Measurements from ENCODE around the gene BRD3OS.

Gene BRD3OS

DNA sequence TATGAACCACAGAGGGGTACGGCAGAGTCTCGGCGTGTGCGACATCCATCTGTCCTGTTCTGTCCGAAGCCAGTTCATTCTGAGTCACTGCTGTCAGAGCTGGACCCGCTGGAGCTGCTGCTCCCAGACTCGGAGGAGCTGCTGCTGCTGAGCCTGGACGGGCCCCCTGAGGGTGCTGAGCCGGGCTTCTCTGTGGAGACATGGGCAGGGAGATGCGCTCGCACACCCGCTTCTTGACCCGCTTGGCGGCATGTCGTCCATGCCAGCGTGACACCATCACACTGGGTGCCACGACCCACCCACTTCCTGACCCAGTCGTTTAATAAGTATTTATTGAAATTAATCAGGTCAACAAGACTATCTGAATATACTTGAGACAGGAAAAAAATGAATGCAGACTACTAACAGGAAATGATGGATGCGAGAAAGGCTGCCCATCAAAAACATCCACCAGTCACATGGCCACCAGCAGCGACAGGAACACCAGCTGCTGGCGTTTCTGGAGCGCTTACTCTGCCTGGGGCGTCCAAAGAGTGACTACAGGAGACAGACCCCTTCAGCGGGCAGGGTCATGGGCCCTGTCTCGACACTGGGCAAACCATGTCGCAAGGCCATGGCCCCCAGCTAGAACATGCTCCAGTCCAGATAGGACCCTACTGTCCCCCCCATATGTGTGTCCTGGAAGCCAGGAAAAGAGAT lies 8.4 kb downstream of the BRD3OS start:
- DNase-seq (ENCODE audit: low read depth in 2 of 2) = no peak

GRCh38 chr9:134034215-134035040 lies 9.1 kb downstream of the BRD3OS start:
- DNase-seq (ENCODE audit: low read depth in 2 of 2) = no peak

DNA sequence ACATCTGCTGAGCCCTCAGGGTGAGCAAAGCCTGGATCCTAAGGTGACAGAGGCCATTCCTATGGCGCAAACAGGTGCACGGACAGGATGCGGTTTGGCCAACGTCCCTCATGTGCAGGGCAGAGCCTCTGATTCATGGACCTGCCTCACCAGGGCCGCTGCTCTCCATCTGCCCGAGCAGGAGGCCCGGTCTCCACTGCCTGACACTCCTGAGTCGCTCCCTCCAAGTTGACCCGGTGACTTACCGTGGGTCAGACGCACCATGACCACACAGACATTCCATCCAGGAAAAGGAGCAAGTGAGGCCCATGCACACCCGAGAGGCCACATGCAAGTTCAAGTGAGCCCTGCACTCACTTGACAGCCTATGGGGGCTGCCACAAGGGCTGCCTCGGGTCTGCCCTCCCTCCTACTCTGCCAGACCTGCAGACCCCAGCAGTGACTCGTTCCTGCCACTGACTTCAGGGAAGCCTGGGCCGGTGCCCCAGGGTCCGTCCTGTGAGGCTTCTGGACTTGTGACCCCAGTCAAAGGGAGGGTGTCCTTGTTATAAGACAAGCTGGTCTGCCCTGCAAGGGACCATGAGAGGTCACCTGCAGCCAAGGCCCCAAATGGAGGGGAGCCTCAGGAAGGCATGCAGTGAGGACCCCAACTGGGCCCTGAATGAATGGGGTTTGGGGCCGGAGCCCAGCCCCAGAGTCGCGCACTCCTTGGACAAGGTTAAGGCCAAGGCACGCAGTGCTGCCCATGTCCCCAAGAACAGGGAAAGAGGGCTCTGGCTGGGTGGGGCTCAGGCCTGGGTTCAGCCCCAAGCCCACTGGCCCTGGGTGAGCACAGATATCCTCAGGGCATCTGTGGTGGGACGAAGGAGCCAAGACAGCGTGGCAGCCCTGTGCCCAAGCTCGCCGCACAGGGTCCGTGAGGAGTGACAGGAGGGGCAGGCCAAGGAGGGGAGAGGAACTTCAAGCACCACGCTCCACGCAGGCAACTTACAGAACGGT lies 10.1 kb downstream of the BRD3OS start:
- DNase-seq (ENCODE audit: low read depth in 2 of 2) = no peak

- DNase-seq (ENCODE audit: low read depth in 2 of 2) = no peak
Measured at GRCh38 chr9:134036130-134036529, 10.8 kb downstream of the BRD3OS start.

- no peak for DNase-seq (ENCODE audit: low read depth in 2 of 2)
Measured at GRCh38 chr9:134037641-134038040, 12.4 kb downstream of the BRD3OS start.

GRCh38 chr9:134039386-134040175 lies 14.3 kb downstream of the BRD3OS start:
- DNase-seq (ENCODE audit: low read depth in 2 of 2) = no peak

DNA sequence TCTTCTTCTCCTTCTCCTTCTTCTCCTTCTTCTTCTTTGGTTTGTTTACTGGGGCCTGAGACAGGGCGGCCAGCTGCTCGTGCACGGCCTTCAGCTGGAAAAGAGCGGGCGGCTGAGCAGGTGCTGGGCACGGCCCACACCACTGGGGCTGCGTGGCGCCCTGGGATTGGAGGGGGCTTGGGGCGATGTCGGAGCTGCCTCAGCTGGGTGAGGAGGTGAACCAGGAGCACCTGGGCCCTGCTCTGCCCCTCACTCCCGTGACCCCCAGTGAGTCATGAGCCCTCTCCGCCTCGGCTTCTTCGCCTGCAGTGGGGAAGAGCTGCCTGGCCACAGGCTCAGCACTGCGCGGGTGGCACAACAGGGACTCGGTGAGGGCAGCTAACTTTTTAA lies 14.9 kb downstream of the BRD3OS start:
- DNase-seq (ENCODE audit: low read depth in 2 of 2) = no peak

DNA sequence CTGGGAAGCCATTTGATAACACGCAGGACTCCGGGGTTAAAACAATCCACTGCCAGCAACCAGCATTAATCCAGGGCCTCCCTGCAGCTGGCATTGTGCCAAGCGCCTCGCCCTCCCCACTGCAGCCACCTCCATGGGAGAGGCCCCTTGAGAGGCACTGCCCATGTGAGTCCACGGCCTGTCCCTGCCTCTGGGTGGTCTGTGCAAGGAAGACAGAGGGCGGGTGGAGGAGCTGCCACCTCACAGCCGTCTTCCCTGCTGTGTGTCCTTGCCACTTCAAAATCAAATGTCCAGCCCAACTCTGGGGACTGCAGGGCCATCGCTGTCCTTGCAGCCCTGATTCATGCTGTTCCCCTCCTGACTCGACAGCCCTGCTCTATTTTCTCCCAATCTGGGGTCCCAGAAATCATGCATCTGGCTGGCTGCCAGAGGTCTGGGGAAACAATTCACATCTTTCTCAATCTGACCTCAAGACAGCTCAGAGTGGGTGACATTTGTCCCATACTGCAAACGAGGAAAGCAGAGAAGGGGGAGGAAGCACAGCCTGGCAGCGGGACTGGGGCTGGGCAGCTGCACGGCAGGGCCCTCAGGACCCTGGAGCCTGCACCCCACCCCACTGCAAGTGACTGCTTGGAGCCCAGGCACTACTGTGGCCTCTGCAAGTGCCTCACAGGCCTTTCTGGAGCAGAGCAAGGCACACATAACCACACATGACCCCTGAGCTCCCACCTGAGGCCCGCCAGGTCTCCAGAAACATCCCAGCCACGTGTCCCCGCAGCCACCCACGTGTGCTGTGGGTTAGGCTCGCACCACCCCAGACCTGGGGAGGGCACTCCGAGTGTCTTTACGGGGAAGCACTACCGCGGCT lies 15.7 kb downstream of the BRD3OS start:
- DNase-seq (ENCODE audit: low read depth in 2 of 2) = no peak

- DNase-seq (ENCODE audit: low read depth in 2 of 2) = no peak
Measured at GRCh38 chr9:134041649-134041962, 16.3 kb downstream of the BRD3OS start.

GRCh38 chr9:134043531-134043988 lies 18.3 kb downstream of the BRD3OS start:
- DNase-seq (ENCODE audit: low read depth in 2 of 2) = no peak

GRCh38 chr9:134044944-134045343 lies 19.7 kb downstream of the BRD3OS start:
- no peak for DNase-seq (ENCODE audit: low read depth in 2 of 2)

- DNase-seq (ENCODE audit: low read depth in 2 of 2) = no peak
Measured at GRCh38 chr9:134045841-134046544, 20.7 kb downstream of the BRD3OS start.

GRCh38 chr9:134046894-134047681 lies 21.8 kb downstream of the BRD3OS start:
- DNase-seq (ENCODE audit: low read depth in 2 of 2) = no peak

DNA sequence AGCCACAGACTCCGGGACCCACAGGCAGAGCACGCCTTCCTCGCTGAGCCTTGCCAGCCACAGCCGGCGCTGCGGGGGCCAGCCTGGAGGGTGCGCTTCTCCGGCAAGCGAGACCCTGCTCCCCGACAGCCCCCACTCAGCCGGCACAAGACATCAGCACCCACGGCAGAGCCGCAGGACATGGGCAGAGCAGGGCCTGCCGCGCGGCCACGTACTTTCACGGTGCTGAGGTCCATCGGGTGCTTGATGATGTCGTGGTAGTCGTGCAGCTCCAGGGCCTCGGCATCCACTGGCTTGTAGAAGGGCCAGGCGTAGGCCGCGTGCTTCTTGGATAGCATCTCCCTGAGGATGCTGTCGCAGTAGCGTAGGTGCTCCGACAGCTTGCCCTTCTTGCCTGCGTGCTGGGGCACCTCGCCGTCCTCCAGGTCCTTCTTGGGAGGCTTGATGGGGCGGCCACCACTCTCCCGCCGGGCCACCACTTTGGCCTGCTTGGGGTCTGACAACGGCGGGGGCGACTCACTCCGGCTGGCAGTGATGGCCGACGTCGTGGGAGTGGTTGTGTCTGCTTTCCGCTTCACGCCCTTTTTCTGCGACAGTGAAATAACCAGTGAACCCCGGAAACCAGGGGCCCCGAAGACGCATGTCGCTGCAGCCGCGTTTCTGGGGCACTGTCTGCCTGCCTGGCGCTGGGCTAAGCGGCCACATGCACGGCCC lies 22.7 kb downstream of the BRD3OS start:
- DNase-seq (ENCODE audit: low read depth in 2 of 2) = no peak

DNA sequence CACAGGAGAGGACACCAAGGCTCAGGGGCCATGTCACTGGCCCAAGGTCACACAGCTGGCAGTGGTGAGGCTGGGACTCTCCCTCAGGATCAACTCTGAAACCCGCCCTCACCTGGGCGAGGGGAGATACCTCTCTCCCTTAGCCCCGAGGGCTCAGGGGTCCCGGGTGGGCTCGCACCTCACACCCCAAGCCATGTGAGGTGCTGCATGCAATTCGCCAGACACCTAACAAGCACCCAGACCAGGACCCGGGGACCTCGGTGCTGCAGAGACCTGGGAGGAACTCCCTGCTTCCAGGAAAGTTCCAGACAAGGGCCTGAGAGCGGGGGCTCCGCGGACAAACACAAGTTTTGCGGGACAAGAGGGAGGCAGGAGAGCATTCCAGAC lies 23.3 kb downstream of the BRD3OS start:
- no peak for DNase-seq (ENCODE audit: low read depth in 2 of 2)

DNA sequence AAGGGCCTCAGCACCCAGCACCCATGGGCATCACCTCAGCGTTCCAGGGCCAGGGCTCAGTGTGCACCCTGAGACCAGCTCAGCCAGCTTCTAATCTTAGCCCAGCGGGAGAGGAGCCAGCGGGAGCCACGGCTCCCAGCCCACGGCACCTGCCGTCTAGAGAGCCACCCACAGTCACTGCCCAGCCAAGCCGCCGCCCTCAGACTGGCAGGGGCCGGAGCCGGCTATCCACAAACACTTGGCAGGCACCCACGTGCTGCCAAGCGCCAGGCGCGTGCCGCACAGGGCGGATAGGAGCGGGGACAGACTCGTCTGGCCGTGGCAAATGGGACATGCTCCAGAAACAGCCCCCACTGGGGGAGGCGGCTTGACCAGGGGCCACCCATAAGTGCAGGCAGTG lies 24.0 kb downstream of the BRD3OS start:
- no peak for DNase-seq (ENCODE audit: low read depth in 2 of 2)

GRCh38 chr9:134049772-134050588 lies 24.7 kb downstream of the BRD3OS start:
- no peak for DNase-seq (ENCODE audit: low read depth in 2 of 2)

Data from stimulated activated CD8-positive, alpha-beta memory T cell treated with anti-CD3 and anti-CD28 coated beads, Interleukin-15, amount 100 ng/mL, for 4 hours (primary cell).